HG02840 (cell line): ENCODE data around the gene ANKRD44.
"Not testable (repeated sequence)": the region's sequence is repeated elsewhere in the genome, so short reads cannot be mapped to it uniquely, and the experiment has no call there.

Source experiments
- ATAC-seq: cut with Tn5 transposase; IDR thresholded peaks from one replicate; pipeline ENCODE4 v1.9.1; 2021; ENCODE audit warnings: mild to moderate bottlenecking, moderate library complexity, moderate number of reproducible peaks; ENCODE audit not compliant: unreplicated experiment, low FRiP score

Gene ANKRD44

DNA sequence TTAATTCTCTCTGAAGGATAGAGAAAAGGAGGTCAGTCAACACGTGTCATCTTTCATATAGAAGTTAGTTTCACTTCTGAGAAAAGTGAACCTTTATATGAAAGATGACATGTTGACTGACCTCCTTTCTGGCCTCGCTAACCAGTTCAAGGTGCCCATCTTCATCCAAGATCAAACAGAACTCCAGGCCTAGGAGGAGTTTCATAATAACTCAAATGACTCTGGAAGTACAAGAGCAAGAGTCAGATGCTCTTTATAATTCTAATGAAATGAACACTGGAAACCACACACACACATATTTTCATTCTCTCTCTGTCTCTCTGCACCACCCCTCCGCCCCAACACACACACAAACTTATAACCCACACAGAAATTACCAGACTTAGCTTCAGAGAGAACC lies 16.3 kb downstream of the ANKRD44 start:
- ATAC-seq, result peak; percentile 40

- peak; percentile 36 for ATAC-seq
These were observed 17.1 kb downstream of the ANKRD44 start for GRCh38 chr2:197293252-197294007.

GRCh38 chr2:197292619-197293018 lies 18.0 kb downstream of the ANKRD44 start:
- ATAC-seq, result no peak

DNA sequence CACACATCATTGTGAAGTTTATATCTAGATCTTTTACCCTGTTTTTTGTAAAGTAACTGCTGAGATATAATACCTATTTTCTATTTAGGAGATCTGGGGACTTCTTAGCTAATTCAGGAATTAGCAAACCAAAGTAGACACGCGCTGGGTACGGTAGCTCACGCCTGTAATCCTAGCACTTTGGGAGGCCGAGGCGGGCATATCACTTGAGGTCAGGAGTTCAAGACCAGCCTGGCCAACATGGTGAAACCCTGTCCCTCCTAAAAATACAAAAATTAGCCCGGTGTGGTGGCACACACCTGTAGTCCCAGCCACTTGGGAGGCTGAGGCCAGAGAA lies 23.0 kb downstream of the ANKRD44 start:
- ATAC-seq, result not testable (repeated sequence)

DNA sequence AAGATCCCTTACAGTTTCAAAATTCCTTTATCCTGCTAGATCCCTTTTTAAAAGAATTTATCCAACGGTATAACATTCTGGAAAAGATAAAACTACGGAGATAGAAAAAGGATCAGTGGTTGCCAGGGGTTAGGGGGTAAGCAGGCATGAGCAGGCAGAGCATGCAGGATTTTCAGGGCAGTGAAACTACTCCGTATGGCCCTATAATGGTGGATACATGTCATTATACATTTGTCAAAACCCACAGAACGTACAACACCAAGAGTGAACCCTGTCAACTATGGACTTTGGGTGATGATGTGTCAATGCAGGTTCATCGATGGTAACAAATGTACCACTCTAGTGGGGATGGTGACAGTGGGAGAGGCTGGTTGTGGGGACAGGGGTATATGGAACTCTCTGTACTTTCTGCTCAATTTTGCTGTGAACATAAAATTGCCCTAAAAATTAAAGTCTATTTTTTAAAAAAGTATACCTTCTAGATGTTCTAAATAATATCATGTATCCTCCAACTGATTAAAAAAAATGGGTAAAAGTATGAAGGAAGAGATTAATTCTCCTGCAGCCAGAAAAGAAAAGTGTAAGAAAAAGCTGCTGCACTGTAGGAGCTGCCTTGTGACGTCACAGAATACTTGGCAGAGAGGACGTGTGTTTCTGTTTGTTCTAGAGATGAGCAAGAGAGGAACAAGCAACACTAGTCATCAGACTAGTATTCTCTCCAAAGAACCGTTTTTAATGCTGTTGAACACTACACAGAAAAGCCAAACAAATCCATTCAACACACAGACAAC lies 23.6 kb downstream of the ANKRD44 start:
- ATAC-seq, result peak; percentile 89

- no peak for ATAC-seq
These were observed 25.2 kb downstream of the ANKRD44 start for GRCh38 chr2:197285361-197285760.

DNA sequence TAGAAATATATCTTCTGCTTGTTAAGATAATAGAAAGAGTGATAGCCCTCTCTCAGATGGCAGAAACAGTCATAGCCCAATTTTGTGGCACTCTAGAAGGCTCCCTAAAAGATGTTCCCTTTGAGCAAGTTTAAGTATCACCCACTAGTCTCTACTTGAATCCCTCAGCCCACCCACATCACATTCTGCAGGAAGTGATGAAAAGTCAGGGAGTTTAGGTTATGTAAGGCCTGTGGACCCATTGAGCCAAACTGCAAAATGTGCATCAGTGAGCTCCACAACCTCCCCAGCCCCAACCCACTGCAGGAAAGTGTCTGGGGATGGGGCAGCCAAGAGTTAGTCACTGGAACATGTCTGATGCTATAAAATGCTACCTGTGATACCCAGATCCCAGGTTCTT lies 25.6 kb downstream of the ANKRD44 start:
- no peak for ATAC-seq

GRCh38 chr2:197281421-197281820 lies 29.2 kb downstream of the ANKRD44 start:
- ATAC-seq, result no peak

DNA sequence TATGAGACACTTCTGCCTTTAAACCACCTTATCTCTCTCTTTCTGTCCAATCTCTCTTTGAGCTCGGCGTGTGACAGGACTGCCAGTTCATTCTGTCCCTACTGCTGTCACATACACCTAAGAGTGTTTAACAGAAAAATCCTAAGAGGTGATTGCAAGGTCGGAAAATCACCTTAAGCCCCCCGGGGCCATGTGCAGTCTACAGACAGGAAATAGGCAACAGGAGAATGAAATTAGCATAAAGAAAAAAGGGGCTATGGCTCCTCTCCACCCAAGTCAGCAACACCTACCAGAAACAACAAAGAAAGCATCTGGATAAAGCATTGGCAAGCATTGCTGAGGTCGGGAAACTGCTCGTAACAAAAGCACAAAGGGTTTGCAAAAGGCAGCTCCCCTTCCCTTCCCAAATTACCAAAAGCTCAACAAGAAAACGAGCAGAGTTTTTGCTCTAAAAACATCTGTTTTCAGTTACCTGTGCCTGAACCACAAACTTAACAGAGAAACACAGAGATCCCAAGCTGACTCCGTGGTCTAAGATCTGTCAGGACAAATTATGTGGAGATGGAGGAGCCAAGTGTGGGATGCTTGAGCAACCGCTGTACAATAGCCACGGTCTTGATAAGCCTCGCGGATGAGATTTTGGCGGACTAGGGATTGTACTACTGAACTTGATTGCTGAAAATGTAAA lies 30.4 kb downstream of the ANKRD44 start:
- ATAC-seq, result no peak

DNA sequence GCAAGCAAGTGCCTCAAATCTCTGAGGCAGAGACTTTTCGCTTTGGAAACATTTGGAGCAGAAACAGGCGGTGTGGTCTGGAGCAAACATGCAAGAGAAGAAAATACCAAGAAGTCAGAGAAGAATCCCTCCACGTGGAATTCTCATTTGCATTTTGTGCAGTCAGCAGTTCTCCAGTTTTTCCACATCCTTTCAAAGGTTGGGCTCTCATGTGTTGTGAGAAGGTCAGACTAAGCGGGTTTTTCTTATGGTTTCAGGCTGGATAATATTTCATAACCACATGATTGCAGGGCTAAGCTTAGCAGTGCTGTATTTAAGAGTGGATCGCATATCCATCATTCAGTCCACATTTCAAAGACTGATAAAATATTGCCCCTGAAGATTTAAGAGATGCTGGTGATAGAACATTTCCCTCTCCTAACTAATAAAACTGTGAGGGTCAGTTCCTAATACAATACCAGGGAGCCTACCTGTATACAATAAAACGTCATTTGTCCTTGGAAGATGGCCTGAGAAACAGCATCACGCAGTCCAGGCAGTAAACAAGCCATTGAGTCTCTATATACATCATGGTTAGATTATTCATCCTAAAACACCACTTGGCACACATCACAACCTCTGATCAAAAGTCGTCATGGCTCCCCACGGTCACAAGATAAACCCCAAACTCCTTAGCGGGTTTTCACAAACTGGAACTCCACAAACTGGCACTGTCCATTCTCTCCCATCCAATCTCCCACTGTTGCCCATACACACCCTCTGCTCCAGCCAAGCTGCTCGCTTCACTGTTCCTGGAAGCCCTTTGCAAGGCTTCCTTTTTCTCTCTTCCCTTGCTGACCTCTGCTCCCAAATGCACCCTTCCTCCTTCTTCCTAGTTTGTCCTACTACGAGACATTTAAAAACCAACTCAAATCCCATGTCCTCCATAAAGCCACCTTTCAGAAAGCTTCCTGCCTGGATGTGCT lies 31.5 kb downstream of the ANKRD44 start:
- ATAC-seq, result no peak

DNA sequence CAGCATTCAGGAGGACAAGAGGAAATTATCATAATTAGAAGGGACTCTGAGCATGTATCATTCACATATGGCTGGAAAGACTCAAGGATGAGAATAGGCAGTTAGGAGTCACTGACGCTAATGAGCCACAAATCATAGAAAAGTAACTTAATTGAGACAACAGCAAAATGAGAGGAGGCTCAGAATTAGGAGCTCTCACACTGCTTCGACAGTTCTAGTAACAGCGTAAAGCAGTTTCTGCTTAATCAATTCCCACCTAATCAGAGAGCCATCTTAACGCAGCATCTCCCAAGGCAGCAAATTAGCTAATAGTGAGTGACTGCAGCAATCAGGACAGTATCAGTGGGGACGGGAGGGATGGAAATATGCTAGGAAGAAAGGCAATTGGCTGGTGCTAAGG lies 32.8 kb downstream of the ANKRD44 start:
- ATAC-seq, result no peak

DNA sequence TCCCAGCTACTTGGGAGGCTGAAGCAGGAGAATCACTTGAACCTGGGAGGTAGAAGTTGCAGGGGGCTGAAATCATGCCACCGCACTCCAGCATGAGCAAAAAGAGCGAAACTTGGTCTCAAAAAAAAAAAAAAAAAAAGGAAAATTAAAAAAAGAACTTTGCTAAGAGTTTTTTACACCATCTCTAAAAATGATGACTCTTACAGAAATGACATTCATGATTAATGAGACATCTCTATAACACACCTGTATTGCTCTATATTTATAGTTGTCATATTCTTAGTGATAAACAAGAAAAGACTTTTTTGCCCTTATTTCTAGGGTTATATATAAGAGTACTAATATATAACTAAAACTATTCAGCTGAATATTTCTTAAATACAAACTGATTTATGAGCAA lies 34.4 kb downstream of the ANKRD44 start:
- ATAC-seq, result no peak

- ATAC-seq, result no peak
These were observed 35.6 kb downstream of the ANKRD44 start for GRCh38 chr2:197274937-197275336.

DNA sequence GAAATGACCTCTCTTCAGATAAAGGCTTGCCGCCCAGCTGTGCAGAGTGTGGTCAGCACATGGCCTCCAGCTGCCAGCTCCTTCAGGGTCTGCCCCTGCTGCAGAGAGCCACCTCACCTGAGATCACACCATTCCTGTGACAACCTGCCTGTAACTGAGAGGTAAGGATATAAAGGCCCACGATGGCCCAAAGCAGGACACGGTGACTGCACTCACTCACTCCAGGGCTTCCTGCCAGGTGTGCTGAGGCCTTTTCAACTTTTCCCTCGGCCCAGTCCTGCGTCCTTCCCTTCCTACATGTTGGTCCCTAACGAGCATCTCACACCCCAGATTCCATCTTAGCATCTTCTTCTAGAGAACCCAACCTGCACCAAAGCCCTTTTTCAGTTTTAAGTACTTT lies 36.2 kb downstream of the ANKRD44 start:
- ATAC-seq, result no peak

GRCh38 chr2:197273485-197273884 lies 37.1 kb downstream of the ANKRD44 start:
- no peak for ATAC-seq

DNA sequence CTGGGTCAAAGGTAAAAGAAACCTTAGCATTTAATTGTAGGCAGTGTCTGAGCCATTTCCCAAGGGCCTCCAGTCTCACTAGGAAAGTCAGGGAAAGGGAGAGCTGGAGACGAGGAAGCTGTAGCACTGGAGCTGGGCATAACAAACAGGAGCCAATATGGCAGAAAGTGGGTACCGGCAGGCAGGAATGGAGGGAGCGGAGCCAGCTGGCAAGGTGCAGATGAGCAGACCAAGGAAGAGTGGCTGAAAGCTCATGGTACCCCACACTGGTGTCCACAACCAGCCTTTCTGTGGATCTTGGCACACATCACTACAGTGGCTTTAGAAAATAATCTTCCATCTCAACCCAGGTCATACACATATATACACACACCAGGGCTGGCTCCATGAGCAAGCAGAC lies 40.0 kb downstream of the ANKRD44 start:
- ATAC-seq, result no peak

DNA sequence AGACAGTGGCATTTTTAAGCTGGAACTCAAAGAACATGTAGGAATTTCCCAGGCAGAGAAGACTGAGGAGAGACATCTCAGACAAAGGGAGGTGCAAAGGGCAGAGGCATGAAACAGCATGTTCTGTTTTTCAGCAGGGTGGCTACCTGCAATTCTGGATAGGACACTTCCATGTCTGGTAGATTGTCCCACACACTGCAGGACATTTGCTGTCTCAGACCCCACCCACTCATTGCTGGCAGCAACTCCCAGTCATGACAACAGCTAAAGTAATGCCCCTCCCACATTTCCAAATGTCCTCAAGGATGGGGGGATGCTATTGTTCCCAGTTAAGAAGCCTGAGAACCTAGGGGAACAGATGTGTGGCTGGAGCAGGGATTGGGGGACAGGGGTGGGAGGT lies 40.8 kb downstream of the ANKRD44 start:
- ATAC-seq, result no peak

DNA sequence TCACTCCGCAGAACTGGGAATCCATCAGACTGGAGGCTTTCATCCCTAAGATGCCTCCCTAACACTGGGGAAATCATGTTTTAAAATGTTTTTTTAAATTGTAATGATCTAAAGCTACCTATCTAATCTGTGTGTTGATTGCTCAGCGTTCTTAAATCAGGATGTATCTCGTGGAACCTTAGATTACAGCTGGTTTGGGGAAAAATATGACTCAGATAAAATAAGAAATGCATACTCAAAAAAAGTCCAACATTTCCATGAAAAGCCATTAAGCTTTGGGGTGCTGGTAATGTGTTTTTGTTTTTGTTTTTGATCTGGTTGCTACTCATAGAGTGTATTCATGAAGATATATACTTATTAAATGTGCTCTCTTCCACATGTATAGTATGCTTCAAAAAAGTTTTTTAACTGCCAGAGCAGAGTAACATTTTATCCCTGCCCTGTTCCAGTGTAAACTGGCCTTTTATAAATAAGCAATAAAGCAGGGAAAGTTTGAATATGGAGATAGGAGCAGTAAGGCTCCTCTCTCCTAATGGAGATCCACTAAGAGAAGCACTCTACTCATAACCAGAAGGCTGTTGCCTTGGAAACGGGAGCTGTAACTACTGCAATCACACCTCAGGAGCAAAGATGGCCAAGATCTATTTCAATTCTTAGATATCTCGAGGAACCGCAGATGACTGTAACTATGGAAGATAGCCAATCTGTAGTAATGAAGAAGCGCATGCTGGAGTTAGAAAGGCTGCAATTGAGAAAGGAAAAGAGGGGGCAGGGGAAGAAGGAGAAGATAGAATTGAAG lies 41.6 kb downstream of the ANKRD44 start:
- ATAC-seq, result no peak

DNA sequence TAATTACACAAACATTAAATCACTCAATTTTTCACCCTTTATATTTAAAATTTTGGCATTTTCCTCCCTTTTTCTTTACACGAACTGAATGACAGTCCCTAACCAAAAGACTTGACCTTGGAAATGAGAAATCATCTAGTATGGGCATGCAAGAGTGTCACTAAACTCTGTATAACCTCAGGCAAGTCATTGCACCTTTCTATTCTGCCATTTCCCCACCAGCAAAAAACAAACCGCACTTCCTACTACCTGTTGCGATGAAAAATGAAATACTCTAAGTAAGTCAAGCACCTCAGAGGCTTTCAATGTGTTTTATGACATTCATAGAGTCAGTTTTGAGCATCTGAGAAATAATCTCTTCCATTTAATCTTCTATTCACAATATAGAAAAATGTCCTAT lies 44.1 kb downstream of the ANKRD44 start:
- no peak for ATAC-seq

- no peak for ATAC-seq
These were observed 44.7 kb downstream of the ANKRD44 start for GRCh38 chr2:197265924-197266323.
